Motor neuron (in vitro differentiated cells): ENCODE results near the gene TUSC2. TPM values are rescaled to one million over a fixed set of nuclear protein-coding genes. Genes with fewer than 3 reads are reported as not detected.

ENCODE experiments used
- ATAC-seq, 8 experiments: fragments of 200-7000 bp; cut with Tn5 transposase; replicated peaks in 6 of 8; 2 replicates each; pipeline ENCODE4 v1.8.0; 2021; ENCODE audit warnings: mild to moderate bottlenecking in 8 of 8, moderate library complexity in 8 of 8
- H3K27ac ChIP-seq, 2 donors: fragments of 250-450 bp; sonication (Bioruptor Pico); 2 replicates each; pipeline ENCODE4 v1.9.0; 2021; ENCODE audit warnings: antibody characterized with exemption in 2 of 2, mild to moderate bottlenecking in 2 of 2, moderate library complexity in 1 of 2
- H3K4me1 ChIP-seq, 2 donors: fragments of 250-450 bp; sonication (Bioruptor Pico); replicated peaks in 1 of 2; 2 replicates each; pipeline ENCODE4 v1.6.1; 2021; ENCODE audit warnings: antibody characterized with exemption in 2 of 2, mild to moderate bottlenecking in 2 of 2, moderate library complexity in 1 of 2
- H3K4me3 ChIP-seq, 5 donors: fragments of 250-450 bp; sonication (Bioruptor Pico); 2 replicates each; pipeline ENCODE4 v1.9.0; 2021; ENCODE audit warnings: antibody characterized with exemption in 5 of 5, mild to moderate bottlenecking in 5 of 5, moderate library complexity in 4 of 5
- WGBS, 10 experiments: fragments of 450-650 bp; shearing (Covaris generic); methylation state at CpG; one replicate each; pipeline ENCODE4 v1.0.0; 2022; 5-methylcytosine and 5-hydroxymethylcytosine counted together
- in situ Hi-C, 9 experiments: fragments of 400-800 bp; cut with MboI; loops; one replicate each; pipeline ENCODE4 v1.15.0; 2021; ENCODE audit warnings: low sequenced_read_pairs in 9 of 9, low pct_unique_long_range_greater_than_20kb in 2 of 9; ENCODE audit not compliant: unreplicated experiment in 9 of 9
- total RNA-seq, 8 experiments: library from RNA; unstranded; fragments of 300-600 nt; gene quantifications; 2 replicates each; pipeline versions ENCODE4 v1.2.3 to v1.2.4, GENCODE V29; 2022

The TUSC2 gene
- total RNA-seq, 8 experiments from 2014 or later = 15.5 to 36.9 (median 26.1) TPM

DNA sequence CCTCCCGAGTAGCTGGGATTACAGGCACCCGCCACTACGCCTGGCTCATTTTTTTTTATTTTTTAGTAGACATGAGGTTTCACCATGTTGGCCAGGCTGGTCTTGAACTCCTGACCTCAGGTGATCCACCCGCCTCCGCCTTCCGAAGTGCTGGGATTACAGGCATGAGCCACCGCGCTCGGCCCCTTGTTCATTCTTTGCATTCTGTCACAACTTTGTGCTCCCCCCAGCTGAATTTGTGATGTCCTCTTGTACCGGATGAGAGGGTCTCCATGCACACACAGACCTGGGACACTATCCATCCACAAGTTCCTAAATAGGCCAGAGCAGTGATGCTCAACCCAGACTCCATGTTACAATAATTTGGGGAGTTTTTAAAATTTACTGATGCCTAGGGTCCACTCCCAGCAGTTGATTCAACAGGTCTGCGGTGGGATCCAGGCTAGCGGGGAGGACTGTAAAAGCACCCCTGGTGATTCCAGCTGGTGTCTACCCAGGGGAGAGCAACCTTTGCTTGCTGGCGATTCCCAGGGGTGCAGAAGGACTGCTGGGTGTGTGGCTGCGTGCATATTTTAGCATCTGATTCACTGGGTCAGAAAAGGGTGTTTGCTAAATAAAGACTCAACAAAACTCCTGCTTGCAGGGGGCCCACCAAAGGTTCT, 11.6 kb upstream of the TUSC2 start:
- in situ Hi-C loops = loop anchor here in 3 of 9 experiments (10.0 kb wide), 2 partner anchors 205 to 215 kb away; no protein-coding TSS in a partner anchor
- ATAC-seq = no peak
- WGBS, 10 experiments = 59 to 98% (median 87%) methylated on average over 3 to 10 of the region's 14 CpGs; no CpG with 5 or more reads in 3 of the 10 experiments
- Histone ChIP-seq H3K27ac (no peak overlapping the region), H3K4me1 (peaks cover 21 to 23% of the 10 kb centered on the region in 2 donors), H3K4me3 (no peak overlapping the region)

DNA sequence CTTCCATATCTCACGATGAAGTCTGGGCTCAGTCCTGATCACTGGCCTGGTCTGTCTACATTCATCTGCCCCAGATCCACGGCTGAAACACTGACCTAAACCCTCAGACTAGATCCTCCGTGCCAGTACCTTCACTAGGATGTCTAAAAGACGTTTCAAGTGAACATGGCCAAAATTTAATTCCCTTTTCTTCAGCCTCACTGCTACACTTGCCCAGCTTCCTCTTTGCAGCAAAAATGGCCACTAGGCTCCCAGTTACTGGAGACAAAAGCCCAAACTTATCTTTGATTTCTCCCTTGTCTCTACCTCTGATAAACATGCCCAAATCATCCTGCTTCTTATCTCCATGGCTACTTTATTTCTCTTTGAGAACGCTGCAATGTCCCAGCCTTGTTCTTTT, 10.9 kb upstream of the TUSC2 start:
- Histone ChIP-seq H3K4me1 (peaks cover 21 to 23% of the 10 kb centered on the region in 2 donors), H3K4me3 (no peak overlapping the region), H3K27ac (no peak overlapping the region)
- no peak for ATAC-seq
- in situ Hi-C loops = no loop called here
- 0 to 100% (median 83%) methylated on average over 2 to 5 of the region's 5 CpGs for WGBS, 10 experiments

DNA sequence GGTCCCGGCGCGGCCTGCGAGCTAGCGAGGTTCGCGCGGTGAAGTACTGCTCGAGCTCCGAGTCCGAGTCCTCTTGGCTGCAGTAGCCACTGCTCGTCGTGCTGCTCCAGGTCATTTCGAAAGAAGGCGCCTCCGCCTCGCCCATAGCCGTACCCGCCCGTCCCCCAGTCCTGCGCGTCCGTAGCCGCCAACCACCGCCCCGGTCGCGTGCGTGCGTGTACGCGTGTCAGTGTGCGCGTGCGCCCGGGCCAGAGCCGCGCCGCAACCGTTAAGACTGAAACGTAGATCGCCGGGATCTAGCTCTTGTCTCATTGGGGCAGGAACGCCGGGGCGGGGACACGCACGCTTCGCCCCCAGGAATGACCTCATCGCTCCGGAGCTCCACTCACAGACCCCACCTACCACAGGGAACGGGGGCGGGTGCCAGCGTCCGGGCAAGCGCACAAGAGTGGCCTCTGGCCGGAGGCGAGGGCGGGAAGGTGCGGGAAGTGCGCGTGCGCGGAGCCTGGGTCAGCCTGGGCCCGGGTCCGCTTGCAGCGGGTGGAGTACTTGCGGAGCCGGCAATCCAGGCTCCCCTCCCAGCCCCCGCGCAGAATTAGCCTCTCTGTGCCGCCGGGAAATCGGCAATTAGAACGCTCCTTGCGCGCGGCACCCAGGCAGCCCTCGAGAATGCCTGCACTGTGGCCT, 9.3 kb upstream of the TUSC2 start:
- in situ Hi-C loops = no loop called here
- peaks cover 21 to 23% of the 10 kb centered on the region in 2 donors for H3K4me1 ChIP-seq
- H3K4me3 ChIP-seq = peak overlapping the region; percentile 54 to 80 (median 61)
- peak overlapping the region; percentile 90 to 94 for H3K27ac ChIP-seq
- WGBS, 10 experiments = 0 to 4% (median 0%) methylated on average over 1 to 10 of the region's 79 CpGs; no CpG with 5 or more reads in 6 of the 10 experiments
- ATAC-seq = peak; percentile 73 to 90 (median 86)

DNA sequence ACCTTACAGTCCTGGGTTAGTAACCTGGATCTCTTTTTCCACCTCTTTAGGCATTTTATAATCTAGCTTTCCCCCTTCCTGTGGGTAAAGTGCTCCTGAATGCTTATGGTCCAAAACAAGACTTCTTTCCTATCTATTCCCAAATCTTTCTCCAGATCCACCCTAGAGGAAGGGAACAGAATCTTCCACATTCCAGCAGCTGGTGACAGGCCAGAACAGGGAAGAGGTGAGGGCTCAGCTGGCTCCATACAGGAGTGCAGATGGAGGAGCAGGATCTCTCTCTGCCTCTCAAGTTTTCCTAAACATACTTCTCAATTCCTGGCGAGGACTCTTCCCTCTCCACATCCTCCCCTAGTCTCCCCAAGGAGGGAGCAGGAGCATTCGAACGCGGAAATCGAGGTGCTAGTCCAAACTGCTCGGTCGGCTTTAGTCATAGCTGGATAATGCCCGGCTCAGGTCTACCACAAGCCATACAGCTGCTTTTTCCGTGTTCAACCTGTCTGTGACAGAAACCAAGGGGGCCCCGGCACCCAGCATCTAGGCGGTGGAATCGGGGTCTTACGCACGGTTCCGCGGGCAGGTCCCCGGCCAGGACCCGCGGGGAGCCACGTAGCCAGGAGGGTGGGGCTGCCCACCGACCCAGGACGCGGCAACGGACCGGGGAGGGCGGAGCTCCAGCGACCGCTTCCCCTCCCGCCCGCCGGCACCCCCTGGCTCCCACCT, 8.6 kb upstream of the TUSC2 start:
- ATAC-seq = peak in 3 of 8 experiments; percentile 1 to 47 (median 47)
- Histone ChIP-seq H3K4me3 (peak overlapping the region; percentile 54 to 80 (median 61)), H3K27ac (peak overlapping the region; percentile 90 to 94), H3K4me1 (peaks cover 21 to 23% of the 10 kb centered on the region in 2 donors)
- WGBS, 10 experiments = 0 to 4% (median 0%) methylated on average over 1 to 11 of the region's 31 CpGs; no CpG with 5 or more reads in 4 of the 10 experiments
- in situ Hi-C loops = no loop called here

DNA sequence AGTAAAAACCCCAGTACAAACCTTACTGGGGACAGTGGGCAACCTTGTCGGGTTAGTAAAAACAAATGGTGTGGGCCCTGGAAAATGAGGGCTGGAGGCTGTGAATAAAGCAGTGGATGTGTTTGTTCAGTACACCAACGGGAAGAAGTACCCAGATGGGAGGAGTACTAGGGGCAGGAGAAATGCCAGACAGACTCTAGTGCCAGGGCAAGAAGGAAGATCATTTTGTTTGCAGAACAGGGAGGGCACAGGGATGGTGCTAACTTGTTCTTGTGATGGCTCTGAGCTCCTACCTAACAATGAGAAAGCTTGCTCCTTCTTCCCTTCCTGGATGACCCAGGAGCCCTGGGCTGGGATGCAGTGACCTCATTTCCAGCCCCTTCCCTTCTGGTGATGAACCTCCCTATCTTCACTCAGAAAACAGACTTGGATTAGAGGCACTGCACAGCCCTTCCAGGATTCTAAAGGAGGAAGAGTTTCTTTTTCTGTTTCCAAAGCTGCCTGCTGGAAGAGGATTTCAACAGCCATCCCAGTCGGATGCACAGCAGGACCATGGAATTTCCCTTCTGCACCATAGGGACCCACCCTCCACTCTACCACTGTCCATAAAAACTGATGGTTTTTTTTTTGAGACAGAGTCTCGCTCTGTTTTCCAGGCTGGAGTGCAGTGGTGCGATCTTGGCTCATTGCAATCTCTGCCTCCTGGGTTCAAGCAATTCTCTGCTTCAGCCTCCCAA, 6.5 kb upstream of the TUSC2 start:
- Histone ChIP-seq H3K4me1 (peaks cover 18 to 20% of the 10 kb centered on the region in 2 donors), H3K27ac (no peak overlapping the region), H3K4me3 (no peak overlapping the region)
- WGBS, 10 experiments = 52 to 100% (median 83%) methylated on average over 1 to 4 of the region's 5 CpGs; no CpG with 5 or more reads in 1 of the 10 experiments
- in situ Hi-C loops = no loop called here
- no peak for ATAC-seq

DNA sequence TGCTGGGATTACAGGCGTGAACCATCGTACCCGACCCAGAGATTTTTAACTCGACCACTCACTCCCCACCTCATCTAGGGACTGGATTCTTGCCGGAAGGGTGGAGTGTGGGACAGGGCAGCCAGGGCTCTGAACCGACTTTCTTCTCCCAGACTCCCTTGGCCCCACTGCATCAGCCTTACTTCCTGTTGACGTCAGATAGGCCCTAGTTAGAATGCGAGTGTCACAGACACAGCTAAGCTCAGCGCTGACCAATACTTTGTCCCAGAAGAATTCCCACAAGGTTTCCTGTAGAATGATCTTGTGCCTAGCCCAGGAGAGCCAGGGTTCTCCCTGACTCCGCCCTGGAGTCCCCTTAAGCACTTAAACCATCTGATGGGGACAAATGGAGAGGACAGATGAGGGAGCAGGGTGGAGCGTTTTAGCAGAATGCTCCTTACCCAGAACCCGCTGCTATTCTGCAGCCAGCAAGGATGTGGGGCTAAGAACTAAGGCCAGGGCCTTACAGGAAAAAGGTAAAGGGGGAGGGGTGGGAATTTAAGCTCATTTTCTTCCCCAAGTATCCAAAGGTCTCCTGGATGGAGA, 5.8 kb upstream of the TUSC2 start:
- Histone ChIP-seq H3K27ac (no peak overlapping the region), H3K4me1 (peaks cover 18 to 20% of the 10 kb centered on the region in 2 donors), H3K4me3 (no peak overlapping the region)
- ATAC-seq = peak in 2 of 8 experiments; percentile 1 to 11
- in situ Hi-C loops = no loop called here
- WGBS, 10 experiments = 27 to 94% (median 60%) methylated on average over 1 to 9 of the region's 12 CpGs; no CpG with 5 or more reads in 3 of the 10 experiments

DNA sequence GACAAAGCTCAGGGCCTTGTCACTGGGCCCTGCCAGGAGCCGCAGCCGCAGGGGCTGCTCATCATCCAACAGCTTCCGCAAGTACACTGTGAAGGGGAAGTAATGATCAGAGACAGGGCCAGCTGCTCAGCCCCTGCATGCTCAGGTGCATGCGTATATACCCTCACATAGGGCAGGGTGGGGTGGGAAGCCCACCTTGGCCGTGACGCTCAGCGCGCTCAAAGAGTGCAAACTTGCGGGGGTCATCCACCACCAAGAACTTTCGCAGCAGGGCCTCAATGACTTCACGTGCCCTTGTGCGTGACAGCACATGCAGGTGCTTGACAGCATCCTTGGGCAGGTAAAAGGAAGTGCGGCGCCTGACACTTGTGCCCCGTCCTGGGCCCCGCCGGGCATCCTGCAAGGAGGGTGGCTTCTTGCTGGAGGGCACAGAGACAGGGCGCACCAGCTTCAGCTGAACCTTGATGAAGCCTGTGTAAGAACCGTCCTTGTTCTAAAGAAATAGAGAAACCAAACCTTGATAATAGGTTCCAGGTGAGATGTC, 3.4 kb upstream of the TUSC2 start:
- peaks cover 15 to 21% of the 10 kb centered on the region in 2 donors for H3K4me1 ChIP-seq
- in situ Hi-C loops = no loop called here
- no peak overlapping the region for H3K27ac ChIP-seq
- 85 to 100% (median 100%) methylated on average over 1 to 8 of the region's 19 CpGs; no CpG with 5 or more reads in 4 of the 10 experiments for WGBS, 10 experiments
- H3K4me3 ChIP-seq = no peak overlapping the region
- ATAC-seq = no peak

DNA sequence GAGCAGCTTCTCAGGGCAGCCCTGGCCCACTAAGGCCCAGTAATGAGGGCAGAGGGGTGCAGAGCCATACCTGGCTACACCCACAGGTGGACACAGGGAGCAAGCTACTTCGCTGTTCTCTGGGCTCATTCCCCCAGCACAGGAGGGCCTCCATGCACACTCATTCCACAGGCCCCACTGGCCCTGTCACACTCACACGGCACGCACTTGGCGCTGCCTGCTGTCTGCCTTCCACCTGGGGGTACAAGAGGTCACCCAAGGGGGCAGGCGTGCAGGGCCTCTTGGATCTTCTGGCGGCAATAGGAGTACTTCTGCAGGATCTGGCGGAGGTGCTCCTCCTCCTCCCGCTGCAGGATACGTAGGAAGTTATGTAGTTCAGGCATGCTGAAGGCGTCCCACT, 2.3 kb upstream of the TUSC2 start:
- in situ Hi-C loops = no loop called here

DNA sequence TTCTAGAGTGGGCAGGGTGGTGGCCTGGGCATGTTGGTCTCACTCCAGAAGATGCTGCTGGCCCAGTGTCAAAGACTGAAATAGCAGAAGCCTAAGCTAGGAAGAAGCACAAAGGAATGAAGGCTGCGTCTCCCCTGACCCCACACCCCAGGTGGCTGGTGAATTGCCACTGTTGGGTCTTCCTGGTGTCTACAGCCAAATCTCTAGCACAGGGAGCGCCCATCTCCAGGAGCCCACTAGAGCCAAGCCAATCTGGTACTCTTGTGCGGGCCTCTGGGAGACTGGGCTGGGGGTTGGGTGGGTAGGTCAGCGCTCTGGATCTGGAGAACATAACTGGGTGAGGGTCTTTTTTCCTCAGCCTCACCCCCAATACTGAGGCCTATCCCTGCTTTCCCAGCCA, 894 bp downstream of the TUSC2 start:
- Histone ChIP-seq H3K4me1 (peaks cover 12 to 20% of the 10 kb centered on the region in 2 donors), H3K27ac (peak overlapping the region in 1 of 2 donors; percentile 72), H3K4me3 (peak overlapping the region; percentile 87 to 97 (median 92))
- WGBS, 10 experiments = 0 to 83% (median 80%) methylated on average over 1 of the region's 4 CpGs; no CpG with 5 or more reads in 7 of the 10 experiments
- in situ Hi-C loops = no loop called here
- no peak for ATAC-seq

More for the DNA sequence above, 2.3 kb upstream of the TUSC2 start:
- Histone ChIP-seq H3K4me3 (no peak overlapping the region), H3K27ac (no peak overlapping the region), H3K4me1 (peaks cover 7 to 12% of the 10 kb centered on the region in 2 donors)
- no peak for ATAC-seq
- WGBS, 10 experiments = 60 to 100% (median 96%) methylated on average over 1 to 4 of the region's 10 CpGs; no CpG with 5 or more reads in 4 of the 10 experiments

DNA sequence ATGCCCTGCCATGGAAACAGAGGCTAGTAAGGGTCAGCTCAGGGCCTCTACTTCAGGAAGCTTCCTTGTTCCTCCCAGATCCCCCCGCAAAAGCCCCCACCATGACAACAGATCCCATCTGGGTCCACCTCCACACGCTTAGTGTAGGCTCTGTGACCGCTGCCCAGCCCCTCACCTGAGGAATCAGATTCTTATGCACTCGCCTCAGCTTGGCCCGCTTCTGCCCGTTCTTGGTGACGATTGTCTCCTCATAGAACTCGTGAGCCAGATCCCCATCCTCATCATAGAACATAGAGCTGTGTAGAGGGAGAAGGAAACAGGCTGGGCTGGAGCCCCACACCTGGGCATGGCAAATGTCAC, 1.9 kb downstream of the TUSC2 start:
- WGBS, 10 experiments = 85 to 100% (median 90%) methylated on average over 3 to 5 of the region's 8 CpGs; no CpG with 5 or more reads in 7 of the 10 experiments
- no peak overlapping the region for H3K27ac ChIP-seq
- in situ Hi-C loops = no loop called here
- peaks cover 16 to 24% of the 10 kb centered on the region in 2 donors for H3K4me1 ChIP-seq
- no peak overlapping the region for H3K4me3 ChIP-seq
- no peak for ATAC-seq

DNA sequence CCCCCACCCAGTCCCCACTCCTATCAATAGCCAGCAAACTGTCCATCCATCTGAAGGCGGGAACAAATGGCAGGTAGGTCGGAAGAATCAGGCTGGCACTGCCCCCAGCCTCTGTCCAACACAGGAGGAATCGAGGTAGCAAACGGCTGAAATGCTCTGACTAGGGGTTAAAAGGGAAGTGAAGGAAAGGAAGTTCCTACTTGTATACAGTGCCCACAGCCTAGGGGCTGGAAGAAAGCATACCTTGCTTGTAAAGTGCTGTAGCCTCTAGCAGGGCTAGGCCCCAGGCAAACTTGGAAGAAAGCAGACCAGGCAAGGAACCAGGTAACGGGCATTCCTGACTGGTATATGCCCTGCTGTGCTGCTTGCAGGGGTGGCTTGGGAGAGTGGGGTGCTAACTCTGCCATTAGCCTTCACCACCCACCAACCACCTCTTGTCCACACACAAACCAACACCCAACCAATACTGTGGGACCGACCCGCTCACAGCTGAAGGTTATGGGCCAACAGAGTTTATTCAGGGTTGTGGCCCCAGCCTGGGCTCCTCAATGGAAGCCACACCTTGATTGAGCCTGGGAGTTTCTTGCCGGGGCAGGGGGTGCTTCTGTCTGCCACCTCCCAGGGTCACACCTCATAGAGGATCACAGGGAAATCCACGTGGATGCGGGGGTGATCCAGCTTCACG, 2.4 kb downstream of the TUSC2 start:
- 83 to 100% (median 88%) methylated on average over 1 to 5 of the region's 11 CpGs; no CpG with 5 or more reads in 6 of the 10 experiments for WGBS, 10 experiments
- H3K4me1 ChIP-seq = peaks cover 16 to 24% of the 10 kb centered on the region in 2 donors
- no peak for ATAC-seq
- no peak overlapping the region for H3K27ac ChIP-seq
- no peak overlapping the region for H3K4me3 ChIP-seq
- in situ Hi-C loops = no loop called here
